Measurements from ENCODE around the gene MEP1A.
"Not testable (repeated sequence)": the region's sequence is repeated elsewhere in the genome, so short reads cannot be mapped to it uniquely, and the experiment has no call there.

MEP1A gene

DNA sequence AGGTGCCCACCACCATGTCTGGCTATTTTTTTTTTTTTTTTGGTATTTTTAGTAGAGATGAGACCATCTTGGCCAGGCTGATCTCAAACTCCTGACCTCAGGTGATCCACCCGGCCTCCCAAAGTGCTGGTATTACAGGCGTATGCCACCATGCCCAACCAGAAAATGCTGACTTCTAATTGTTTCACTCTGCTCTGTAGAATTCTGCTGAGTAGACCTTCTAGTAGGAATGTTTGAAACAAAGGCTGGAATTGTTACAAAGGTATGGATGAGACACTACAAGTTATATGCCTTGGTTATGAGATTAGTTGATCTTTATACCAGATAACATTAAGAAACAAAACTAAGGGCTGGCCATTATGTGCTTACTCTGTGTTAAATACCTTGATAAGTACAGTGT lies 44.8 kb downstream of the MEP1A start:
- DNase-seq, result no peak

DNA sequence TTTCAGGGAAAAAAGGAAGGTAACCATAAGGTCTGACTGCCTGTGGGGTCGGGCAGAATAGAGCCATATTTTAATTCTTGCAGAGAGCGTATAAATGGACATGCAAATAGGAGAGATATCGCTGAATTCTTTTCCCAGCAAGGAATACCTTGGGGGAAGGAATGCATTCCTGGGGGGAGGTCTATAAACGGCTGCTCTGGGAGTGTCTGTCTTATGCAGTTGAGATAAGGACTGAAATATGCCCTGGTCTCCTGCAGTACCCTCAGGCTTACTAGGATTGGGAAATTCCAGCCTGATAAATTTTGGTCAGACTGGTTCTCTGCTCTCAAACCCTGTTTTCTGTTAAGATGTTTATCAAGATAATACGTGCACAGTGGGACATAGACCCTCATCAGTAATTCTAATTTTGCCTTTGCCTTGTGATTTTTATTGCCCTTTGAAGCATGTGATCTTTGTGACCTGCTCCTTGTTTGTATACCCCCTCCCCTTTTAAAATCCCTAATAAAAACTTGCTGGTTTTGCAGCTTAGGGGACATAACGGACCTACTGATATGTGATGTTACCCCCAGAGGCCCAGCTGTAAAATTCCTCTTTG lies 49.2 kb downstream of the MEP1A start:
- DNase-seq, result not testable (repeated sequence)

DNA sequence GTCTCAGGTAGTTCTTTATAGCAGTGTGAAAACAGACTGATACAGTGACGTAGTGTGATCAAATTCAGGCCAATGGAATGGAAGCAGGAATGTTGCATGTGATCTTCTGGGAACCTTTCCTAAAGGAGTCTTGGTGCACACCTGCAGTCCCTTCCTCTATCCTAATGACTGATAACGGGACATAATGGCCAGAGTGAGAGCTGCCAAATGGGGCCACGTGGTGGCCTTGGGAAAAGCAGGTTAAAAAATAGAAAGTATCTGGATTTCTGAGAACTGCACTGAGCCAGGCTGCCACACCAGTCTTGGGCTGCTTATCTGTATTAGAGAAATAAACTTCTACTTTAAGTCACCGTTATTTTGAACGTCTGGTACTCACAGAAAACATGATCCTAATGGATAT lies 51.9 kb downstream of the MEP1A start:
- no peak for DNase-seq

DNA sequence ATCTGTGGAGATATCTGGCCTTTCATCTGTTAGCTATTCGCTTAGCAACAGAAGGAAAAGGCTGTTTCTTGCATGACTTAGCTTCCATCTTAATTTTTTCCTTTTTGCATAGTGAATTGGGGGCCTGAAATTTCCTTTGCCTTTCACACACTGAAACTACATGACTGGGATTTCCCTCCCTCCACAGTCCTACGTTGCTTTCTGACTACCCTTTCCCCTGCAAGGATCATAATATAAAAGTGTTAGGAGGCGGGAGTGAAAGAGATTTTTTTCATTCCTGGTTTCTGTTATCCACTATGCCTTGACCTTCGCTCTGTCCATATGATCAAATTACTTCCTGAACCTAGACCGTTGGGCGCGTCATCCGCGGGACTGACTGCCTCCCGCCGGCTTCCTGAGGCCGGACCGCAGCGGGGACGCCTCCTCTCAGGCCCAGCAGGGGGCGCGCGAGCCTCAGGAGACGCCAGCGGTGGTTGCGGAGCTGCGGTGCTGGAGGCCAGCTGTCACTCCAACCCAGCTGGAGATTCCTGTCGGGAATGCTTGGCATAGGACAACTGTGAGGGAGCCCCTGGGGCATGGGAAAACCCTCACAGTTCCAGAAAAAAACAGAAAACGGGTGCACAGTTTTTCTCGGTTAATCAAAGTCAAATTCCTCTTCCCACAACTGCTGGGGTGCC lies 55.6 kb downstream of the MEP1A start:
- DNase-seq, result peak; percentile 85

DNA sequence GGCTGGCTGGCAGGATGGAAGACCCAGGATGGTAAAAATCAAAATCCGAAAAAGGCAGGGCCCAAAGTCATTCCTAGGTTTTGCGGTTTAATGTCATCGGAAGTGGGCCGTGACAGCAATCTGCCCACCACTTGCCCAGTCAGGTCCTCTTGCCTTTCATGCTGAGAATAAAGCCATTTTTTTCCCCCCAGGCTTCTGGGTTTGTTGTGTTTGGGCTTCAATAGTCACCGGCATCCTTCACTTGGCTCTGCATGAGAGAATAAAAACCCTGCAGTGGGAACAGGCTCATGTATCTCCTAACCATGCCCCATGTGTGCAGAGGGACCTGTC lies 56.1 kb downstream of the MEP1A start:
- no peak for DNase-seq

DNA sequence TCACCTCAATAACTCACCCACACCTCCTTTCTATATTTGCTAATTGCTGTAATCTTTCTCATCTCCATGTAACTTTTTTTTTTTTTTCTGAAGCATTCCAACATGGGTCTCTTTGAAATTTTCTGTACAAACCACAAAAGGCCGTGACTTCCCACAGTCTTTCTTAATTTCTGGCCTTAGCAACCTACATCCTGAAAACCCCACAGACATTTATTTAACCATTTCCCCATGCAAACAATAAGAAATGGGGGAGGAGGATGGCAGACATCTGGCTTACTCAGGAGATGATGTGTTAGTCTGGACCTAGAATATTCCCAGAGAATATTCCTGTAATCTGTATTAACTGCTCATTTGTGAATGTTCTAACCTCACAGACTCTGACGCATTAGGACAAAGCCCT lies 57.6 kb downstream of the MEP1A start:
- DNase-seq, result no peak

DNA sequence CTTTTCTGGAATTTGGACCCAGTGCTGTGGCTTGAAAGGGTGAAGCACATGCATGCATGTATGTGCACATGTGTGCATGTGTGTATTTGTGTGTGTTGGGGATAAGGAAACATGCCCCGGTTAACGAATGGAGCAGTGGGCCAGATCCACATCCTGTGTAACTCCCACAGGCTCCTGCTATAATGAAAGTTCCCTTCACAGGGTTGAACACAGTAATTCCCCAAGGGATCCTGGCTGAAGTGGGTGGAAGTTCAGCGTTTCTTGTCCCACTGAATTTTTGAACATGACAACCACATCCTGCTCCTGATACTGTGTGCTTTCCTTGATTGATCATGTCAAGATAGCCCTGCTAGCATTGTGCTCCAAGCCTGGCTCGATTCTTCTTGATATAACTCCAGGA lies 58.4 kb downstream of the MEP1A start:
- not testable (repeated sequence) for DNase-seq

DNA sequence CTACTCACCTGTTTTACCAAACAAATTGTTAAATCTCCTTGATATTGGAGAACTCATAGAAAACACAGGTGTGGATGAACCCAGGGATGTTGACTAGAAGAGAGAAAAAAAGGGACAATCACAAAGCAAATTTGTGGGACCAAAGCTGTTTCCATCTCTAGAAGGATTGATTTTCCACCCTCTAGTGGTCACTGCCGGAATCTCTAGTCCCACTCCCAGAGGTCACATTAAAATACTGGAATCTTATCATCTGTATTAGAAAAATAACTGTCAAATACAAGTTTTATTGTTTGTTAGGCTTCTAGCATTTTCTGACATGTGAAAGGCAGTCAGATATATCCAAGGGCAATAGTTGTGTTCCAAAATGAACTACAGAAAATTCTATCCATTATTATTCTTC lies 62.8 kb downstream of the MEP1A start:
- peak; percentile 65 for DNase-seq

DNA sequence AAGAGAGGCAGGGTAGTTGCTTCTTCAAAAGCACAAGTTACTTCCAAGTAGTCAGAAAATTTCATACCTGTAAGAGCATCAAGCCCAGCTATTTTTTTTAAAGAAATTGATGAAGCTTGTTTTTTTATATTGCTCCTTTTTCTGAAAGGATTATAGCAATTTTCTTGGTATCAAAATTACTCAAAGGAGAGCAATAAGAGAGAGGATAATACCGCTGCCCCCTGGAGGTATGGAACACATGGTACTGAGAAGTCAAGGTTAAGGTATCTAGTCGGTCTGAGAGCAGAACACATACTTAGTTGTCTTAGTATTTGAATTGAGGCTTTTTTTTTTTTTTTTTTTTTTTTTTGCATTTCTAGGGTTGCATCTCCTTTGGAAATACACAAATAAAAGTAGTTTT lies 69.2 kb downstream of the MEP1A start:
- no peak for DNase-seq

DNA sequence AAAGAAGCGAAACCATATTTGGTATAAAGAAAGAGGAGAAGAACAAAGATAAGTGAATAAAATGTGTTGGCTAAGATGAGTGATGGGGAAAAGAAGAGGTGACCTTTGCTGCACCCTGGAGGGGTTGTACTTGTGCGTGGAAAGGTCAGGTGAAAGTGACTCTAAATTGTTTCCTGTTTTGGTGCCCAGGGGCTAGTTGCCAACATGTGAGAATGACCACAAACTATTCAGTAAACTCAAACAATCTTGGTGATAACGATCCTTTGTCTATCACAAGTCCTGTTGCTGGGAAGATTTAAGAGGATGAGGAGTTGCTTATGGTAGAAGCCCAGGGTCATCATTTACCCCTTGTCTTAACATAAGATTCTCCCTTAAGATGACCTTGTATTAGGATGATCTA lies 70.6 kb downstream of the MEP1A start:
- no peak for DNase-seq

DNA sequence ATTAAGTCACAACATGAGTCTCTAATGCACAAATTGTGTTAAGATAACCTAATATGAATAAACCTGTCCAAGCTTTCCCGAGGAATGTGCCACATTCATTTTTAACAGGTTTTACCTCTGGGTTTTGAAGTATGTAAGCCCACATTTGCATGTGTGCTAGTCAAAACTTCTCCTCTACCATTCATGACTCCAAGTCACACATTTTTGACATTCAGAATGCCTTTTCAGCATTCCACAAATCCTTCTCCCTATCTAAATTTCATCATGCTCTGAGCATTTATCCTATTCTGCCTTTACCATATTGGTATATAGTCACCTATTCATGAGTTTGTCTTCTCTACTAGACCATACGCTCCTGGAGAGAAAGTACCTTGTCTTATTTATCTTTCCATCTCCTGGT lies 72.0 kb downstream of the MEP1A start:
- no peak for DNase-seq

DNA sequence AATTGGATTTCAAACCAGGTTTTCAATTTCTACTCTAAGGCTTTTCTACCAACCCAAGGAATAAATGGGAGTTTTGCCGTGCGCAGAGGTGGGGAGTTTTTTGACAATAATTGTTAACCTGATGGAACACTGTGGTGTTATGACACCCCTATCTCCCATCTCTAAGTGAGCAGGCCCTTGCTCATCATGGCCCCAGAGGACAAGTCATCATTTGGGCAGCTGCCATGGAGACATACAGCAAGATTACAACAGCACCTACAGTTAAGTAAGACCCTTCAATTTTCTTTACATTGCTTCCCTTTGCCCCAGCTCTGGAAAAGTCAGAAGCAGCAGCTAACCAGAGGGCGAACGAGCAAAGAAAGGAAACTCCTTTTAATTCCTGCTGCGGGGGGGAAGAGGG lies 74.2 kb downstream of the MEP1A start:
- no peak for DNase-seq

DNA sequence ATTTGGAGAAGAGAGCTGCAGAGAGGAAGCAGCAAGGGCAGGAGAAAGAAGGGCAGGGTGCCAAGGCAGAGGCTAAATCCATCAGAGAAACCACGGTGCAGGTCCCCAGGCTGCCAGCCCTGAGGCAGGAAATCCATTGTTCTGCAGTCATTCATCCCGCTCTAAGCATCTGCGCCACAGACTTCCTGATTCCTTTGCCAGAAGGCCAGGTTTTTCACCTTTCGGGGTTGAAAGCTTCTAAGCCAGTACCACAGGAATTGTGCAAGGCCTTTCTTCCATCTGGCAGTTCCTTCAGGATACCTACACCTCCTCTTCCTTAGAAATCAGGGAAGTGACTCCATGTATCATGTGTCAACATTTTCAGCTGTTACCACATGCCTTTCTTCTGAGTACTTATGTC lies 82.9 kb downstream of the MEP1A start:
- DNase-seq, result no peak

DNA sequence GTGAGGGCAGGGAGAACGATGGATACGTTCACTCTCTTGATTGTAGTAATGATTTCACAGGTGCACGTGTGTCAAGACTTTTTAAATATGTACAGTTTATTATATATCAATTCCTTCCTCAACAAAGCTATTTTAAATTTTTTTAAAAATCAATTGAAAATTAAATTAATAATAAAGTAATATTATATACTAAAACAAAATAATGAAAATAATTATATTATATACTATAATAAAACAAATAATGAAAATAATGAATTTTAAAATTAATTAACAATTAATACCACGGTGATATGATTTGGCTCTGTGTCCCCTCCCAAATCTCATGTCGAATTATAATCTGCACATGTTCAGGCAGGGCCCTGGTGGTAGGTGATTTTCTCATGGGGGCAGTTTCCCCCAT lies 85.8 kb downstream of the MEP1A start:
- no peak for DNase-seq

DNA sequence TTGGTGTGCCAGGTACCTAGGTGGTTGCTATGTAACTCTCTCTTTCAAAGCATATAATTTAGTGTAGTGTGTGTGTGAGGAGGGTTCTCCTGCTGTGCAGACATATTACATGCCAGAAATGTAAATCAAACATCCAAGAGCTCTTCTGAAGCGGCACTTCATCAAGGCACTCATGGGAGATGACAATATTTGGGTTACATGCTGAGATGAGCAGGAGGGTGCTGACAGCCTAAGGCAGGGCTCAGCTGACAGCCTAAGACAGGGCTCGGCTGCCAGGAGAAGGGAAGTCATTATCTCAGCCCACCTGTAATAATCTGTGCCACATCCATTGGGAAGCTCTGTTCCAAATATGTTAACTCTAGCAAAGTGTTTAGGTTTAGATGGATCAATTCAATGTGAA lies 89.5 kb downstream of the MEP1A start:
- DNase-seq, result no peak

DNA sequence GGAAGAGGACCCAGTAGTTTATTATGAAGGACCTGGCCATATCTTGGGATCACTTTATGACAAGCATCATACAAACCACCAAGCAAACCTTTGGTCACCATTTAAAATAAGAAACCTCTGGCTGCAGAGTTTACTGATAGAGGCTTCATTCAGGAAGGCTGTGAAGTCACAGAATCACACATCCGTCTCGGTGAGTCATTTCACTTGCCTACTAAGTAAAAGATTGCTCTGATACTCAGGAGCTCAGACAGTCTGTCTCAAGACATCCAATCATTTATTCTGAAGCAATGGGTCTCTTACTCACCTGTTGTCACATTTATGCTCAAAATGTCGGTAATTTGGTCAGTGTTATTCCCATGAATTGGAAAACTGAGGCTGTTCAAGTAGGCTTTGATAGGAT lies 94.8 kb downstream of the MEP1A start:
- no peak for DNase-seq

DNA sequence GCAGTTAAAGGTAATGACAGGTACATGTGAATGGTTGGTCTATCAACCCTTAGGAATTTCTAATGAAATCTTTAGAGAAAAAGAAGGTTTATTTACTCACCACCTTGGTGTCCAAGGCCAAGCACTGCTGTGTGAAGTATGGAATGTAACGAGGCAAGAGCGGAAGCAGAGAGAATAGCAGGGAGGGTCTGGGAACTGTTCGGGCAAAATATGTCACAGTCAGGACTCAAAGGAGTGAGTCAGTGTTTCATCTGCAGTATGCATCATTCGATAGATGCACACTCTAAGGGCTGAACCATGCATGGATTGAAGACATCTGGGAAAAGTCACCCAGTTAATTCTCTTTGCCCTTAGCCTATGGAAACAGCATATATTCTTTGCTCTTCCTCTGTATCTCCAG lies 95.4 kb downstream of the MEP1A start:
- DNase-seq, result no peak
